Activated CD8-positive, alpha-beta T cell treated with anti-CD3 and anti-CD28 coated beads for 36 hours (primary cell): Measurements from ENCODE around the gene RNF130. TPM values are rescaled to one million over a fixed set of nuclear protein-coding genes. Genes with fewer than 3 reads are reported as not detected.
"Not testable (repeated sequence)": the region's sequence is repeated elsewhere in the genome, so short reads cannot be mapped to it uniquely, and the experiment has no call there.

Source experiments
- ATAC-seq: fragments of 200-7000 bp; cut with Tn5 transposase; one replicate; pipeline ENCODE4 v1.10.0; 2021; ENCODE audit warnings: mild to moderate bottlenecking, moderate library complexity
- CTCF ChIA-PET: fragments of 350-600 bp; sonication (Branson Sonifier 250); formaldehyde crosslinking; loops from one replicate; lab custom pipeline; 2021; ENCODE audit warnings: antibody characterized with exemption; lab: Charles Lee
- POLR2A ChIA-PET: fragments of 350-600 bp; sonication (Branson Sonifier 250); formaldehyde crosslinking; loops from one replicate; lab custom pipeline; 2021; ENCODE audit warnings: antibody characterized with exemption; lab: Charles Lee
- DNase-seq: peaks from one replicate; pipeline ENCODE4 v3.0.0-alpha.2; 2020
- H3K27ac Mint-ChIP-seq: one replicate; pipeline ENCODE4 v1.8.0; 2021; ENCODE audit warnings: mild to moderate bottlenecking, mixed read lengths
- H3K27me3 Mint-ChIP-seq: one replicate; pipeline ENCODE4 v1.8.0; 2021; ENCODE audit warnings: mixed read lengths
- H3K36me3 Mint-ChIP-seq: one replicate; pipeline ENCODE4 v1.8.0; 2021; ENCODE audit warnings: low read depth, mixed read lengths
- H3K4me1 Mint-ChIP-seq: one replicate; pipeline ENCODE4 v1.8.0; 2021; ENCODE audit warnings: low read depth, mixed read lengths
- H3K4me3 Mint-ChIP-seq: one replicate; pipeline ENCODE4 v1.8.0; 2021; ENCODE audit warnings: mild to moderate bottlenecking, moderate library complexity, mixed read lengths
- H3K9me3 Mint-ChIP-seq: one replicate; pipeline ENCODE4 v1.8.0; 2021; ENCODE audit warnings: mixed read lengths
- CTCF ChIP-seq: fragments of 200-600 bp; IDR thresholded peaks from one replicate; pipeline ENCODE4 v1.8.0; 2022; ENCODE audit warnings: antibody characterized with exemption, mild to moderate bottlenecking
- intact Hi-C: fragments of 100-400 bp; cut with micrococcal nuclease; formaldehyde crosslinking; loops from one replicate; pipeline ENCODE4 v1.10.0; 2022
- total RNA-seq, 2 experiments: library from RNA; stranded (reverse); gene quantifications; one replicate each; pipeline ENCODE4 v1.2.3, GENCODE V29; 2021

RNF130 gene
- total RNA-seq, 2 experiments from 2014 or later = 10.1 to 10.6 TPM

DNA sequence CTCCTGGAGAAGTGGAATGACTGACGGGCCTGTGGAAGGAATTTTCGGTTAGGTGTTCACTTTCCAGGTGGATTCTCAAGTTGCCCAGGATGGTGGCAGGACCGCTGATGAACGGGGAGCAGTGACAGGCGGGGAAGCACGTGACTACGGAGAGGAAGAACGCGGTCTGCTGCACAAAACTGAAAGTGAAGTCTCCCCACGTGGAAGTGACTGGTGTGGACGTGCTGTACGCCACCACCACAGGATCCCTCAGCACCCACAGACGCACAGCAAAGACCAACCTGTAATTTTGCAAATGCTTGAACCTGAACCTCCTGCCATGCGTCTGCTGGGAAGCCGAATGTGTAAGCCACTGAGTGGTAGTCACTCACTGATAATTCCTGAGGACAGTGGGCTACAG, 51.4 kb downstream of the RNF130 start:
- no peak for ATAC-seq

DNA sequence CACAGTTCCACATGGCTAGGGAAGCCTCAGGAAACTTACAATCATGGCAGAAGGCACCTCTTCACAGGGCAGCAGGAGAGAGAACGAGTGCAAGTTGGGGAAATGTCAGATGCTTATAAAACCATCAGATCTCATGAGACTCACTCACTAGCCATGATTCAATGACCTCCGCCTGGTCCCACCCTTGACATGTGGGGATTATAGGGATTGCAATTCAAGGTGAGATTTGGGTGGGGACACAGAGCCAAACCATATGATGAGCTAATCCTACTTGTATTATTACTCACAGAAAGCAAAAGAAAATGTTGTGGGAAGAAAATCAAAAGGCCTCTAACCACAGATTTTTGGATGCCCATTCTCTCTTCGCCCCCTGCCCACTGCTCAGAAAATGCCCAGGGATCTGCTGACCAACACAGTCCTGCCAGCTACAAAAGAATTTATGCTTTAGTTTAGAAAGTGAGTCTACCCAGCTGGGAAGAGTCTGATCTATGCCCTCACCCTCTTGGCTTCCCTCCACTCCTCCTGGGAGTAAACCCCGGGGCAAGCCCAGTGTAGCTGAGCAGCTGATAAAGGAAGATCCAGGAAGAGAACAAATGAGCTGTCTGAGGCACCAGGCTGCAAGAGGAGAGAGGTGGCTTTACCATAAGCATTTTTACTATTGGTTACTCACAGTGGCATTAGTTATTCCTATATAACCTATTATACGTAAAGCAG, 53.1 kb downstream of the RNF130 start:
- TF ChIP-seq CTCF = no peak
- H3K4me1 Mint-ChIP-seq = no peaks in the 10 kb centered on the region
- no peak overlapping the region for H3K27ac Mint-ChIP-seq
- peaks cover 2% of the 10 kb centered on the region for H3K9me3 Mint-ChIP-seq
- CTCF ChIA-PET = no interaction called here
- DNase-seq (no peak), ATAC-seq (no peak)
- no peak overlapping the region for H3K4me3 Mint-ChIP-seq
- H3K36me3 Mint-ChIP-seq = peaks cover 9% of the 10 kb centered on the region
- H3K27me3 Mint-ChIP-seq = no peaks in the 10 kb centered on the region
- POLR2A ChIA-PET = no interaction called here
- intact Hi-C loops = no loop called here

More for the DNA sequence above, 51.4 kb downstream of the RNF130 start:
- peaks cover 2% of the 10 kb centered on the region for H3K9me3 Mint-ChIP-seq
- H3K4me3 Mint-ChIP-seq = no peak overlapping the region
- no peaks in the 10 kb centered on the region for H3K27me3 Mint-ChIP-seq
- peaks cover 10% of the 10 kb centered on the region for H3K36me3 Mint-ChIP-seq
- no peaks in the 10 kb centered on the region for H3K4me1 Mint-ChIP-seq
- DNase-seq = no peak
- no peak for TF ChIP-seq CTCF
- intact Hi-C loops = no loop called here
- POLR2A ChIA-PET = no interaction called here
- no peak overlapping the region for H3K27ac Mint-ChIP-seq
- CTCF ChIA-PET = no interaction called here

DNA sequence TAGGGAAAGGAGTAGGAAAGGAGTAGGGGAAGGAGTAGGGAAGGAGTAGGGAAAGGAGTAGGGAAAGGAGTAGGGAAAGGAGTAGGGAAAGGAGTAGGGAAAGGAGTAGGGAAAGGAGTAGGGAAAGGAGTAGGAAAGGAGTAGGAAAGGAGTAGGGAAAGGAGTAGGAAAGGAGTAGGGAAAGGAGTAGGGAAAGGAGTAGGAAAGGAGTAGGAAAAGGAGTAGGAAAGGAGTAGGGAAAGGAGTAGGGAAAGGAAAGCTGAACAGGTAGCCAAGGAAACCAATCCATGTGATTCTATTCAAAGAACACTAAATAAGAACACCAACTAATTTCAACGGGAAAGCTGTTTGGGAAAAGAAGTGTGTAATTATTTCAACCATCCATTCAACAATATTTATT, 56.0 kb downstream of the RNF130 start:
- CTCF ChIA-PET, H3K36me3 Mint-ChIP-seq, H3K9me3 Mint-ChIP-seq, H3K27ac Mint-ChIP-seq, H3K4me3 Mint-ChIP-seq, DNase-seq, H3K27me3 Mint-ChIP-seq, H3K4me1 Mint-ChIP-seq, ATAC-seq, intact Hi-C loops: not testable (repeated sequence)
- POLR2A ChIA-PET = interaction anchor here (0.6 kb wide), 1 partner anchor 34 kb away, joined by 3 read pairs; no protein-coding TSS in a partner anchor

DNA sequence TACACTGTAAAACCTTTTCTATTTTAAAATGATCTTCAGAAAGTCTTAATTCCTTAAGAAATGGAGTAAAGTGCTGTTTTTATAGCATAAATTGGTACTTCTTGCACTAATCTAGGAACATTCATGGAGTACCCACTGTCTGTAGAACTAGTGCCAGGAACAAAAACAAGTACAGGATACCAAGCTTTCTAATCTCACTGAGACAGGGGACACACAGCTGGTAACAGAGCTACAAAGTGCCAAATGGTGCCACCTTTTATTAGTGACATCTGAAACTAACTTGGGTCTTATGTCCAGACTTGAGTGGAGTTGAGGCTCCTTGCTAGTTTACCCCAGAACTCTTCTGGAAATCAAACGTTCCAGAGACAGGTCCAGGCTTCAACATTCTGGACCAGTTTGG, 57.9 kb downstream of the RNF130 start:
- Mint-ChIP-seq H3K36me3 (peaks cover 1% of the 10 kb centered on the region), H3K27me3 (no peaks in the 10 kb centered on the region), H3K4me3 (no peak overlapping the region), H3K27ac (no peak overlapping the region), H3K4me1 (no peaks in the 10 kb centered on the region), H3K9me3 (no peaks in the 10 kb centered on the region)
- ChIA-PET POLR2A (no interaction called here), CTCF (interaction anchor here (0.9 kb wide), 1 partner anchor 43 kb away, joined by 3 read pairs; no protein-coding TSS in a partner anchor)
- no peak for TF ChIP-seq CTCF
- DNase-seq (no peak), ATAC-seq (no peak)
- intact Hi-C loops = no loop called here

DNA sequence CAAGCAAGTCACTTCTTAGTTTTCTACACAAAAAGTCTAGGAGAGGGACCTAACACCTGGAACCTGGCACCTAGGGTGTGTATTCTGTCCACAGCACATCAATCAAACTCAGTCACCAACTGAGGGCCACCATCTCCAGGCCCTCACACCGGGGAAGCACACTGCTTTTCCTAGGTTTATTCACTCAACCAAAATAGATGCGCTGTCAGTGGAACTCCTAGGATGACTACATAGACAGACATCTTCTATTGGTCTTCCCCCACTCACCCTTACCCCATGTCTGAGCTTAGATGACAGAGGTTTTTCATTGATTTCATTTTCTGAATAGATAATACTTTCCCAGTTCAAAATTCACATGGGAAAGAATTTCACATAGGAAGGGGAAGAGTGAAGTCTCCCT, 59.2 kb downstream of the RNF130 start:
- Mint-ChIP-seq H3K4me1 (peaks cover 12% of the 10 kb centered on the region), H3K4me3 (no peak overlapping the region), H3K36me3 (peaks cover 3% of the 10 kb centered on the region), H3K27ac (no peak overlapping the region), H3K27me3 (no peaks in the 10 kb centered on the region), H3K9me3 (no peaks in the 10 kb centered on the region)
- DNase-seq = no peak
- CTCF ChIA-PET = interaction anchor here (0.7 kb wide), 1 partner anchor 10 kb away, joined by 3 read pairs; no protein-coding TSS in a partner anchor
- TF ChIP-seq CTCF = no peak
- no peak for ATAC-seq
- intact Hi-C loops = no loop called here
- POLR2A ChIA-PET = interaction anchor here (0.6 kb wide), 1 partner anchor 11 kb away, joined by 4 read pairs; no protein-coding TSS in a partner anchor
